ENCODE data around the gene MYL5. TPM values are rescaled to one million over a fixed set of nuclear protein-coding genes. Genes with fewer than 3 reads are reported as not detected.

MYL5 gene
- polyA plus RNA-seq, 2 of the 4 experiments (the other 2 are of a cell fraction) = 8.0 to 8.3 TPM

- TF ChIP-seq, protein P1, sequence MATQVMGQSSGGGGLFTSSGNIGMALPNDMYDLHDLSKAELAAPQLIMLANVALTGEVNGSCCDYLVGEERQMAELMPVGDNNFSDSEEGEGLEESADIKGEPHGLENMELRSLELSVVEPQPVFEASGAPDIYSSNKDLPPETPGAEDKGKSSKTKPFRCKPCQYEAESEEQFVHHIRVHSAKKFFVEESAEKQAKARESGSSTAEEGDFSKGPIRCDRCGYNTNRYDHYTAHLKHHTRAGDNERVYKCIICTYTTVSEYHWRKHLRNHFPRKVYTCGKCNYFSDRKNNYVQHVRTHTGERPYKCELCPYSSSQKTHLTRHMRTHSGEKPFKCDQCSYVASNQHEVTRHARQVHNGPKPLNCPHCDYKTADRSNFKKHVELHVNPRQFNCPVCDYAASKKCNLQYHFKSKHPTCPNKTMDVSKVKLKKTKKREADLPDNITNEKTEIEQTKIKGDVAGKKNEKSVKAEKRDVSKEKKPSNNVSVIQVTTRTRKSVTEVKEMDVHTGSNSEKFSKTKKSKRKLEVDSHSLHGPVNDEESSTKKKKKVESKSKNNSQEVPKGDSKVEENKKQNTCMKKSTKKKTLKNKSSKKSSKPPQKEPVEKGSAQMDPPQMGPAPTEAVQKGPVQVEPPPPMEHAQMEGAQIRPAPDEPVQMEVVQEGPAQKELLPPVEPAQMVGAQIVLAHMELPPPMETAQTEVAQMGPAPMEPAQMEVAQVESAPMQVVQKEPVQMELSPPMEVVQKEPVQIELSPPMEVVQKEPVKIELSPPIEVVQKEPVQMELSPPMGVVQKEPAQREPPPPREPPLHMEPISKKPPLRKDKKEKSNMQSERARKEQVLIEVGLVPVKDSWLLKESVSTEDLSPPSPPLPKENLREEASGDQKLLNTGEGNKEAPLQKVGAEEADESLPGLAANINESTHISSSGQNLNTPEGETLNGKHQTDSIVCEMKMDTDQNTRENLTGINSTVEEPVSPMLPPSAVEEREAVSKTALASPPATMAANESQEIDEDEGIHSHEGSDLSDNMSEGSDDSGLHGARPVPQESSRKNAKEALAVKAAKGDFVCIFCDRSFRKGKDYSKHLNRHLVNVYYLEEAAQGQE (IDR thresholded peaks at IDR 0.05) = no peak
- TF ChIP-seq FOSB (CRISPR knock-in tag; IDR thresholded peaks at IDR 0.05) = no peak
- TF ChIP-seq, protein P2, sequence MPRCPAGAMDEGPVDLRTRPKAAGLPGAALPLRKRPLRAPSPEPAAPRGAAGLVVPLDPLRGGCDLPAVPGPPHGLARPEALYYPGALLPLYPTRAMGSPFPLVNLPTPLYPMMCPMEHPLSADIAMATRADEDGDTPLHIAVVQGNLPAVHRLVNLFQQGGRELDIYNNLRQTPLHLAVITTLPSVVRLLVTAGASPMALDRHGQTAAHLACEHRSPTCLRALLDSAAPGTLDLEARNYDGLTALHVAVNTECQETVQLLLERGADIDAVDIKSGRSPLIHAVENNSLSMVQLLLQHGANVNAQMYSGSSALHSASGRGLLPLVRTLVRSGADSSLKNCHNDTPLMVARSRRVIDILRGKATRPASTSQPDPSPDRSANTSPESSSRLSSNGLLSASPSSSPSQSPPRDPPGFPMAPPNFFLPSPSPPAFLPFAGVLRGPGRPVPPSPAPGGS (IDR thresholded peaks at IDR 0.05) = no peak
- no peak for TF ChIP-seq KDM5A (IDR thresholded peaks at IDR 0.05)
- TF ChIP-seq FOSL2 (IDR thresholded peaks at IDR 0.05) = no peak
- no peak for TF ChIP-seq FOSL2 (CRISPR knock-in tag; IDR thresholded peaks at IDR 0.05)
- no peak for TF ChIP-seq POLR2AphosphoS2 (conservative IDR thresholded peaks at IDR 0.05; ENCODE audit: low read length)
- TF ChIP-seq, protein P3, sequence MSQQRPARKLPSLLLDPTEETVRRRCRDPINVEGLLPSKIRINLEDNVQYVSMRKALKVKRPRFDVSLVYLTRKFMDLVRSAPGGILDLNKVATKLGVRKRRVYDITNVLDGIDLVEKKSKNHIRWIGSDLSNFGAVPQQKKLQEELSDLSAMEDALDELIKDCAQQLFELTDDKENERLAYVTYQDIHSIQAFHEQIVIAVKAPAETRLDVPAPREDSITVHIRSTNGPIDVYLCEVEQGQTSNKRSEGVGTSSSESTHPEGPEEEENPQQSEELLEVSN (IDR thresholded peaks at IDR 0.05; ENCODE audit: borderline replicate concordance, low read depth) = no peak
- no peak for TF ChIP-seq MAFK (IDR thresholded peaks at IDR 0.05; ENCODE audit: partially characterized antibody)
- no peak for TF ChIP-seq MYC (IDR thresholded peaks at IDR 0.05; ENCODE audit: borderline replicate concordance, low read length)
- TF ChIP-seq ZC3H11A (IDR thresholded peaks at IDR 0.05) = no peak
Observed at GRCh38 chr4:723751-724530, 49.6 kb downstream of the MYL5 start (continued).

DNA sequence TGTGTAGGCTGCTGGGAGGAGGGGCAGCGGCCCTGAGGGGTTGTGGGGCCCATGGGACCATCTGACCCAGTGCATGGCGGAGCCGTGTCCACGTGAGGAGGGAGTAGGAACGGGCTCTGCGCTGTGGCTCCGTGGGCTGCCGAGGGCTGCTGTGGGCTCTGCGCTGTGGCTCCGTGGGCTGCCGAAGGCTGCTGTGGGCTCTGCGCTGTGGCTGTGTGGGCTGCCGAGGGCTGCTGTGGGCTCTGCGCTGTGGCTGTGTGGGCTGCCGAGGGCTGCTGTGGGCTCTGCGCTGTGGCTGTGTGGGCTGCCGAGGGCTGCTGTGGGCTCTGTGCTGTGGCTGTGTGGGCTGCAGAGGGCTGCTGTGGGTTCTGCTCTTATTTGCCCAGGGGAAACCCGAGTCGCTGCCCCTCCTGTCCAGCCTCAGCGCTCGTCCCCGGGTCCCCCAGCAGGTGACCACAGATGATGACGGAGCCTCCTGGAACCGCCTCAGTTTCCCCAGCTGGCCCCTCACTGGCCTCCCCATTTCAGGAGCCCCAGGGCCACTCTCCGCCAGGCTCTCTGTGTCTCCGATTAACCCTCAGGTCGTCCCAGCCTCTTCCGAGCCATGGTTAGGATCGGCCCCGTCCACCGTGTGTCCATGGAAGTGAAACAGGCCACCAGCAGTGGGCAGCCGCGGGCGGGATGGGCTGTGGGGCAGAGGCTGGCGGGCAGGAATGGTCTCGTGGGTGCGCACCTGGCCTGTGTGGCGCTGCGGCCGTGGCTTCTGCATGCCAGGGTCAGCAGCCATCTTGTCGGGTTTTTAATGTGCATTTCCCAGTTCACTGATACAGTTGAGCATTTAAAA is 51.3 kb downstream of the MYL5 start:
- ATAC-seq = no peak
- ChIA-PET CTCF (interaction anchor here (1.0 to 3.0 kb wide), 2 partner anchors 17 to 328 kb away, joined by 3 to 9 read pairs; no protein-coding TSS in a partner anchor), POLR2A (no interaction called here)

More for the DNA sequence above, 51.3 kb downstream of the MYL5 start:
- TF ChIP-seq, protein P4, sequence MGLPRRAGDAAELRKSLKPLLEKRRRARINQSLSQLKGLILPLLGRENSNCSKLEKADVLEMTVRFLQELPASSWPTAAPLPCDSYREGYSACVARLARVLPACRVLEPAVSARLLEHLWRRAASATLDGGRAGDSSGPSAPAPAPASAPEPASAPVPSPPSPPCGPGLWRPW (IDR thresholded peaks at IDR 0.05) = no peak
- TF ChIP-seq HDAC2 (IDR thresholded peaks at IDR 0.05) (no peak), HOXB5 (CRISPR knock-in tag; IDR thresholded peaks at IDR 0.05) (no peak), RNF2 (IDR thresholded peaks at IDR 0.05; ENCODE audit: borderline replicate concordance, low read depth) (no peak), EHF (CRISPR knock-in tag; IDR thresholded peaks at IDR 0.05) (no peak), CBX2 (IDR thresholded peaks at IDR 0.05; ENCODE audit: borderline replicate concordance, low read depth) (no peak), SMC3 (IDR thresholded peaks at IDR 0.05) (no peak), RARB (CRISPR knock-in tag; IDR thresholded peaks at IDR 0.05) (no peak), FOXS1 (CRISPR knock-in tag; IDR thresholded peaks at IDR 0.05) (no peak), NFE2L2 (conservative IDR thresholded peaks at IDR 0.05; ENCODE audit: low read length) (no peak), NPAS2 (CRISPR knock-in tag; IDR thresholded peaks at IDR 0.05; ENCODE audit: borderline replicate concordance) (no peak), ZNF302 (CRISPR knock-in tag; IDR thresholded peaks at IDR 0.05) (no peak), ZFP36 (IDR thresholded peaks at IDR 0.05; ENCODE audit: borderline replicate concordance, partially characterized antibody) (no peak), CEBPB (IDR thresholded peaks at IDR 0.05) (no peak), EHMT2 (IDR thresholded peaks at IDR 0.05; ENCODE audit: low read depth) (no peak), KDM1A (IDR thresholded peaks at IDR 0.05; ENCODE audit: low read depth) (no peak), NR3C1 (IDR thresholded peaks at IDR 0.05) (no peak), PBX3 (IDR thresholded peaks at IDR 0.05) (no peak)
- Histone ChIP-seq H3K4me3 (no peak overlapping the region), H3K4me1 (peaks cover 10% of the 10 kb centered on the region; the same call in 2 of the 3 replicates), H3K27ac (no peak overlapping the region), H3K4me2 (no peak overlapping the region), H3K9me3 (no peaks in the 10 kb centered on the region)
- FAIRE-seq = no peak
- 96% methylated on average over 18 of the region's 41 CpGs for WGBS (ENCODE audit: missing lambda C conversion rate)
- DNase-seq (ENCODE audit: low read depth in 1 of 2, low spot score in 1 of 2) = no peak
